Measurements from ENCODE around the gene BAIAP2L1. TPM values are rescaled to one million over a fixed set of nuclear protein-coding genes. Genes with fewer than 3 reads are reported as not detected.
A peak's percentile ranks its signal among the peaks of the same experiment; 100 is the strongest.

Gene BAIAP2L1
- total and polyA plus RNA-seq, 9 of the 15 experiments (the other 6 are each of a cell fraction or from before 2014, with no cell fraction given) = 4.2 to 29.8 (median 15.5) TPM

GRCh38 chr7:98251601-98252424 is 149.1 kb downstream of the BAIAP2L1 start, which contains the start of gene TECPR1 (continued):
- TF ChIP-seq SNAPC5 (CRISPR knock-in tag; IDR thresholded peaks at IDR 0.05) = no peak
- TF ChIP-seq RNF219 (CRISPR knock-in tag; IDR thresholded peaks at IDR 0.05) = no peak
- 0 out of 2 replicates have a peak, but pooled peaks have one; percentile 63 for TF ChIP-seq ZBTB1 (CRISPR knock-in tag; IDR thresholded peaks at IDR 0.05; ENCODE audit: borderline replicate concordance, low read depth)
- no peak for TF ChIP-seq ZNF717 (CRISPR knock-in tag; IDR thresholded peaks at IDR 0.05)
- peak; percentile 91 for TF ChIP-seq SP1 (CRISPR knock-in tag; IDR thresholded peaks at IDR 0.05)
- peak; percentile 92 for TF ChIP-seq GABPB1 (CRISPR knock-in tag; IDR thresholded peaks at IDR 0.05)
- no peak for TF ChIP-seq ZNF282 (CRISPR knock-in tag; IDR thresholded peaks at IDR 0.05)
- no peak for TF ChIP-seq ZFP1 (CRISPR knock-in tag; IDR thresholded peaks at IDR 0.05)
- TF ChIP-seq ZNF766 (CRISPR knock-in tag; conservative IDR thresholded peaks at IDR 0.05) = no peak
- no peak for TF ChIP-seq ZNF79 (CRISPR knock-in tag; IDR thresholded peaks at IDR 0.05; ENCODE audit: low read depth)
- TF ChIP-seq SMAD2 (IDR thresholded peaks at IDR 0.05; ENCODE audit: low read depth, low read length) = no peak
- TF ChIP-seq SRSF3 (IDR thresholded peaks at IDR 0.05; ENCODE audit: insufficient read depth, low read length) = no peak
- no peak for TF ChIP-seq PYGO2 (tag; IDR thresholded peaks at IDR 0.05)
- peak; percentile 48; the same call in 1 of the 2 replicates for TF ChIP-seq ATF7 (IDR thresholded peaks at IDR 0.05)
- TF ChIP-seq DPF2 (IDR thresholded peaks at IDR 0.05) = no peak
- peak; percentile 54 to 69 for TF ChIP-seq NRF1 (conservative IDR thresholded peaks at IDR 0.05 in 1 of 2, IDR thresholded peaks at IDR 0.05 in 1 of 2)
- no peak for TF ChIP-seq HMGXB4 (CRISPR knock-in tag; IDR thresholded peaks at IDR 0.05)
- no peak for TF ChIP-seq SIX5 (IDR thresholded peaks at IDR 0.05; ENCODE audit: borderline replicate concordance in 1 of 2, insufficient read depth in 1 of 2, low read depth in 1 of 2, low read length in 2 of 2)
- TF ChIP-seq TRIM24 (IDR thresholded peaks at IDR 0.05) = no peak
- TF ChIP-seq MEIS2 (IDR thresholded peaks at IDR 0.05; ENCODE audit: partially characterized antibody) = no peak
- TF ChIP-seq ZNF277 (CRISPR knock-in tag; IDR thresholded peaks at IDR 0.05; ENCODE audit: borderline replicate concordance) = no peak
- no peak for TF ChIP-seq MCM5 (IDR thresholded peaks at IDR 0.05; ENCODE audit: low read depth)
- TF ChIP-seq SAFB2 (IDR thresholded peaks at IDR 0.05; ENCODE audit: borderline replicate concordance, low read depth, low read length, severe bottlenecking) = no peak
- no peak for TF ChIP-seq KAT7 (CRISPR knock-in tag; IDR thresholded peaks at IDR 0.05; ENCODE audit: borderline replicate concordance)
